Endothelial cell (in vitro differentiated cells): ENCODE data around the gene RFFL. TPM values are rescaled to one million over a fixed set of nuclear protein-coding genes. Genes with fewer than 3 reads are reported as not detected.

Experiments
- DNase-seq: peaks from one replicate; pipeline ENCODE4 v3.0.0; 2021; ENCODE audit warnings: low spot score
- H3K27ac Mint-ChIP-seq: one replicate; pipeline ENCODE4 v1.8.0; 2021; ENCODE audit warnings: mixed read lengths, inconsistent platforms; ENCODE audit not compliant: unreplicated experiment
- H3K27me3 Mint-ChIP-seq: one replicate; pipeline ENCODE4 v1.8.0; 2021; ENCODE audit warnings: mild to moderate bottlenecking, moderate library complexity, mixed read lengths, inconsistent platforms; ENCODE audit not compliant: unreplicated experiment
- H3K36me3 Mint-ChIP-seq: one replicate; pipeline ENCODE4 v1.8.0; 2021; ENCODE audit warnings: mild to moderate bottlenecking, low read depth, mixed read lengths, inconsistent platforms; ENCODE audit not compliant: unreplicated experiment
- H3K4me1 Mint-ChIP-seq: one replicate; pipeline ENCODE4 v1.8.0; 2021; ENCODE audit warnings: mild to moderate bottlenecking, mixed read lengths, inconsistent platforms; ENCODE audit not compliant: unreplicated experiment
- H3K4me3 Mint-ChIP-seq: one replicate; pipeline ENCODE4 v1.8.0; 2021; ENCODE audit warnings: mild to moderate bottlenecking, mixed read lengths, inconsistent platforms; ENCODE audit not compliant: unreplicated experiment
- H3K9me3 Mint-ChIP-seq: one replicate; pipeline ENCODE4 v1.8.0; 2021; ENCODE audit warnings: mixed read lengths, inconsistent platforms; ENCODE audit not compliant: unreplicated experiment
- CTCF ChIP-seq: fragments of 200-600 bp; sonication (generic); IDR thresholded peaks from one replicate; pipeline ENCODE4 v1.5.0; 2021; ENCODE audit warnings: antibody characterized with exemption; ENCODE audit not compliant: unreplicated experiment
- total RNA-seq: library from RNA; stranded (reverse); fragmentation: NEBNext Ultra II Directional; extraction: Animal tissue kit (Norgen Biotek cat#: 25700); gene quantifications from one replicate; pipeline ENCODE4 v1.2.1, GENCODE V29; 2021; ENCODE audit not compliant: unreplicated experiment

Gene RFFL
- total RNA-seq, 1 donor from 2014 or later, result 20.6 TPM

GRCh38 chr17:35074711-35075707 is 11.5 kb upstream of the RFFL start:
- Mint-ChIP-seq H3K4me3 (no peak overlapping the region), H3K27me3 (peaks cover 4% of the 10 kb centered on the region), H3K36me3 (no peaks in the 10 kb centered on the region), H3K9me3 (no peaks in the 10 kb centered on the region), H3K4me1 (peaks cover 14% of the 10 kb centered on the region), H3K27ac (no peak overlapping the region)
- DNase-seq, result no peak
- no peak for TF ChIP-seq CTCF

GRCh38 chr17:35073991-35074627 is 10.6 kb upstream of the RFFL start:
- Mint-ChIP-seq H3K4me3 (no peak overlapping the region), H3K36me3 (no peaks in the 10 kb centered on the region), H3K27ac (no peak overlapping the region), H3K4me1 (peaks cover 6% of the 10 kb centered on the region), H3K9me3 (no peaks in the 10 kb centered on the region), H3K27me3 (peaks cover 1% of the 10 kb centered on the region)
- TF ChIP-seq CTCF, result no peak
- DNase-seq, result no peak

- H3K36me3 Mint-ChIP-seq, result no peaks in the 10 kb centered on the region
- no peak overlapping the region for H3K4me3 Mint-ChIP-seq
- no peak for DNase-seq
- peaks cover 6% of the 10 kb centered on the region for H3K4me1 Mint-ChIP-seq
- TF ChIP-seq CTCF, result no peak
- peaks cover 1% of the 10 kb centered on the region for H3K27me3 Mint-ChIP-seq
- H3K9me3 Mint-ChIP-seq, result no peaks in the 10 kb centered on the region
- H3K27ac Mint-ChIP-seq, result no peak overlapping the region
Measured at GRCh38 chr17:35073183-35073790, 9.8 kb upstream of the RFFL start.

- no peak overlapping the region for H3K4me3 Mint-ChIP-seq
- DNase-seq, result no peak
- H3K27me3 Mint-ChIP-seq, result peaks cover 1% of the 10 kb centered on the region
- H3K4me1 Mint-ChIP-seq, result peaks cover under 1% of the 10 kb centered on the region
- H3K36me3 Mint-ChIP-seq, result no peaks in the 10 kb centered on the region
- TF ChIP-seq CTCF, result no peak
- no peak overlapping the region for H3K27ac Mint-ChIP-seq
- H3K9me3 Mint-ChIP-seq, result no peaks in the 10 kb centered on the region
Measured at GRCh38 chr17:35069311-35069710, 5.8 kb upstream of the RFFL start.
